HG03139 (cell line): ENCODE measurements around the gene NIPSNAP3A.

Experiments
- ATAC-seq: cut with Tn5 transposase; IDR thresholded peaks from one replicate; pipeline ENCODE4 v1.9.1; 2021; ENCODE audit not compliant: unreplicated experiment

Gene NIPSNAP3A

DNA sequence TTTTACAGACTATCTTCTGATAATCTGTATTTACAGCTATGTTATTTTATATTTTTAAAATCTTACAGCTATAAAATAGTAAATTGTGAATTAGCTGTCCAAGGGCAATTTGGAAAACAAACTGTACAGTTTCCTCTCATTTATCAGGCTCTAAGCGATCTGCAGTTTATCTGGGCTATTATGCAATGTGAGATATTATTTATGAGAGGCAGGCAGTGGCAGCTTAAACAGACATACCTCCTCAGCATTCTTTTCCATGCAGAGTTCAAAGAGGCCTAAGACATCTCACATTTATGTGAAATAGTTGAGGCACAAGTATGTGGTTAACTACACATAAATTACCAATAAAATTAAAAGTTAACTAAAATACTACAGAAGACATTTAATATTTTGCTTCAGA is 26.6 kb downstream of the NIPSNAP3A start:
- ATAC-seq = no peak

DNA sequence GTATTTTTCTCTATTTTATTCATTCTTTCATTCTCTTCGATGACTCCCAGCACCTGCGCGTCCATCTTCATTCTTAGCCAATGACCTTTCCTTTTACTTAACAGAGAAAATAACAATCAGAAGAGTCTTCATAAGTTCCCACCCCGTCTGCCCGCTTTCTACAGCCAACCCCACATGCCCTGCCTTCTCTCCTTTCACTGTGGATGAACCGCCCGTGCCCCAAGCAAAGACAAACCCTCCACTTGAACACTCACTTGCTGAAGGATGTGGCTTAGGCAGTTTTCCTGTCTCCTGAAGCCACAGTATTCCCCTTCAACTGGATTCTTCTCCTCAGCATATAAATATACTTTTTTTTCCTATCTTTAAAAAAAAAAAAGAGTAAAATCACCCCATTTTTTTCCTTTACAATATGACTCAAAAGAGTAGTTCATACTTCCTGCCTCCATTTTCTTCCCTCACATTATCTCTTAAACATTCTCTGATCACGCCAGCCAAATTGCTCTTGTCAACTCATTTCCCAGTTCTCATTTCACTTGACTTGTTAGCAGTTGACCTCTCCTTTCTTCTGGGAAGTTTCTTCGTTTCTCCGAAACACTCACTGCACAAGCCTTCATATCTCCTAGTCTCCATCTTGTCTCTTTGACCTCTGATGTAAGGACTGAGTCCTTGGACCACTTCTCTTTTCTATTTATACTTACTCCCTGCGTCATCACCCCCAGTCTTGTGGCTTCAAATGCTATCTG is 27.5 kb downstream of the NIPSNAP3A start:
- ATAC-seq = peak; percentile 91

GRCh38 chr9:104775574-104775936 is 28.1 kb downstream of the NIPSNAP3A start:
- ATAC-seq = peak; percentile 55

- ATAC-seq = no peak
Measured at GRCh38 chr9:104775976-104776375, 28.5 kb downstream of the NIPSNAP3A start.

DNA sequence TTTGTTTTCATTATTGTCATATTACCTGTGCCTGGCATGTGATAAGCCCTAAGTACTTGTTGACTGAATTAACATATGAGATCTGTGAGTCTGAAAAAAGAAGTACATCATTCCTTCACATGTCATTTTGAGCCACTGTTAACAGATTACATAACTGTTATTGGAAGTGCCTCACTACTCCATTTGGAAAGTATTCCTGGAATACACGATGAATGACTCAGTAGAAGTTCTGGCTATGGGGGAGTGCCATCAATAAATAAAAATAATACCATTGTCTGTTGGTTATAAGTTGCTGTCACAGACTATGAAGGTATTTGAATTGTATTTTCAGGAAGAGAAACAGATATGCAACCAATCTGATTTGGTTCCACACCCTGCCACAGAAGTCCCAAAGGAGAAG is 29.3 kb downstream of the NIPSNAP3A start:
- ATAC-seq = no peak

DNA sequence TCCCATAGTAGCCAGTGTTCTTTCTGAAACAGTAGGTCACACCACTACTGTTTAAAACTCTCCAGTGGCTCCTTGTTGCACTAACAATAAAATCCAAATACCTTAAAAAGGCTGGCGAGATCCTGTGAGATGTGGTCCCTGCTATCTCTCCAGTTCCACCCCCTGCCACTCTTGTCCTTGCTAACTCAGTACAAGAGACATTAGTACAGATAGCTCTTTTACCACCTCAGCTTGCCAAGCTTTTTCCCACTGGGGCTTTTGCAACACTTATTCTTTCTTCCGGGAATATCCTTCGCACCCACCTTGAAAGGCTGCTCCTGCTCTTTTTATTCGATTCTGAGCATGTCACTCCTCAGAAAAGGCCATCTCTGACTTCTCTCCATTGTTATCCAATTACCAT is 31.3 kb downstream of the NIPSNAP3A start:
- no peak for ATAC-seq

- ATAC-seq = no peak
Measured at GRCh38 chr9:104779334-104779733, 31.9 kb downstream of the NIPSNAP3A start.

DNA sequence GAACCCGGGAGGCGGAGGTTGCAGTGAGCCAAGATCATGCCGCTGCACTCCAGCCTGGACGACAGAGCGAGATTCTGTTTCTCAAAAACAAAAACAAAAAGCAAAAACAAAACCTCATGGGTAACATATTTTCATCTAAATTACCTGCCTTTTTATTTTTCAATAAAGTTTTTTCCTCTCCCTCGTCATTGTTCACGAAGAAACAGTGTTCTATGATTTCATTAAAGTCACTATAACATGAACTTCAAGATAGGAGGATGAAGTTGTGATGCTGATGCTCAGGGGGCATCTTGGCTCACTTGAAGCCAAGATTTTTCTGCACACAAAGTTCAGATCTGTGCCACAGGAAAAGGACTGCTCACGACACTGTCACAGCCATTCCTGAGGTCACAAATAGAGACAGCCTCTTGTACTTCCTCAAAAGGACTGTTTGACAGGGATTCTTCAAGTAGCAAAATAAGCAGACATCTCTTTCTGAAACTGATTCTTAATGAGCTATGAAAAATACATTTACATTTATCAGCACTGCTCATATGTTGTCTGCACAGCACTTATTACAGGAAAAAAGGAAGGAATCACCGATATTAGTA is 32.6 kb downstream of the NIPSNAP3A start:
- ATAC-seq = no peak

DNA sequence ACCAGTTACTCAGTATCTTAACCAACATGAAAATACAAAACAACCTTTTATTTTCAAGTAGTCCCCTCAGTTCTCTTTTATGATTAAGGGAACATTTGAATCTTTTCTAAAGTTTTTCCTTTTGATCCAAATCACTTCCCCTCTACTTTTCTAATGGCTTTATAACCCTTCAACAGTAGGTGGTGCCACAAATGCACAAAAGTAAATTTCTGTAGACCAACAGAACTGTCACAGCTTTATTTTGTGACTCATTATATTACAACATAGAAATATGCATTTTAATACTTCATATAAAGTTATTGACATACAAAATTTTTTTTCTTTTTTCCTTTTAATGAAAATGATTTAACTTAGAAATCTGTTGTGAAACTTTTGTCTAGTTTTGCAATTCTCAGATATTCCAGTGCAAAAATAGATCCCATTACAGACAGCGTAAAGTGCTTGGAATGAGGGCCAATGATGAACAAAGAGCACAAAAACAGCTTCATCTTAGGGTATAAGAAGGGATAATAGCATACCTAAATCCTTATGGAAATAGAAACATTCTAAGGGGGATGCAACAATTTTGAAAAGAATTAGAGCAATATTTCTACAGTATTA is 33.4 kb downstream of the NIPSNAP3A start:
- ATAC-seq = no peak

DNA sequence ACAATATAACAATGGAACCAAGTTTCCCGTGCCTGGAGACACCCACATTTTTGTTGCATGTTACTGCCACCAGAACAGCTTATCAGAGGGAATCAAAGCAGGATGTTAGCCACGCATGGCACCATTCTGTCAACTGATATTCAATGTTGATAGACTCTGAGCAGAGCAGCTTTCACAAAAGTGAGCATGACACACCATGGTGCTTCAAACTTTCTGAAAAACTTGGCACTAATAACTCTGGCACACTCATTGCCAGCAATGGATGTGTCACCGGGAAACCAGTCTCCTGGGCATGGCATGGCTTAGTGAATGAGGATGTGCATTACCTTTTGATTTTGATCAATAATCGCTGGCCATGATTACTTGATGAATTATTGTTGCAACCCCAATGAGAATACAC is 36.1 kb downstream of the NIPSNAP3A start:
- ATAC-seq = no peak

- peak; percentile 78 for ATAC-seq
Measured at GRCh38 chr9:104784098-104784497, 36.6 kb downstream of the NIPSNAP3A start.

- no peak for ATAC-seq
Measured at GRCh38 chr9:104786293-104786692, 38.8 kb downstream of the NIPSNAP3A start.

- no peak for ATAC-seq
Measured at GRCh38 chr9:104787306-104788015, 40.0 kb downstream of the NIPSNAP3A start.

GRCh38 chr9:104788251-104788650 is 40.8 kb downstream of the NIPSNAP3A start:
- ATAC-seq = no peak

- ATAC-seq = no peak
Measured at GRCh38 chr9:104794070-104794469, 46.6 kb downstream of the NIPSNAP3A start.

DNA sequence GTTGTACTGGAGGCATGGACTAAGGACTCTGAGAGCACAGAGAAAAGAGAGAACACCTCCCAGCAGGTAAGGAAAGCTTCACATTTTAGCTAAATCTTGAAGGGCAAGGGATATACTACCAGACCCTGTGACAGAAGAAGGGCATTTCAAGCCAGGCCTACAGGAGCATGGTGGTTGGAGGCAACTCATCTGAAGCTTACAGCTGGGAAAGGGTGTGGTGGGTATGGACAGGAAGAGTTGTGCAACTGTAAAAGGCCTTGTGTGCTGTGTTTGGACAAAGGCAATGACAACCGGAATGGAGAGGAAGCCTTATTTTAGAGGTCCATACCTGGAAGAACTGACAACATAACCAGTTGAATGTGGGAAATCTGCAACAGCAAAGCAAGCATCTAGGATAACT is 47.6 kb downstream of the NIPSNAP3A start:
- ATAC-seq = no peak

DNA sequence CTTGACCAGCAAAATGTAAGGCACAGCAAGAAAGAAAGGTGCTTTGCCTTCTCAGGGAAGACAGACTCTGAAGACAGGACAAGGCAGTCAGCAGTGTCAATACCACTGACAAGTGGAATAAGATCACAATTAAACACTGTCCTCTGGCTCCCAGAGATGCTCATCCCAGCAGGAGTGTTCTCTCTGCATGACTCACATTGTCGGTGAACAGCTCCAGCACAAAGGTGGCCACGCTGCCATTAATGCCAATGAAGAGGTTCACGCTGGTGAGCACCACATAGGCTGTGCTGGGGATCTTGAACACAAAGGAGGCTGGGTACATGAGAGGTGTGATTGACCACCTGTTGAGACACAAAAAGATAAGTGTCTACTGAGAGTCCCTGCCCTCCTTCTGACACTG is 48.4 kb downstream of the NIPSNAP3A start:
- ATAC-seq = no peak

DNA sequence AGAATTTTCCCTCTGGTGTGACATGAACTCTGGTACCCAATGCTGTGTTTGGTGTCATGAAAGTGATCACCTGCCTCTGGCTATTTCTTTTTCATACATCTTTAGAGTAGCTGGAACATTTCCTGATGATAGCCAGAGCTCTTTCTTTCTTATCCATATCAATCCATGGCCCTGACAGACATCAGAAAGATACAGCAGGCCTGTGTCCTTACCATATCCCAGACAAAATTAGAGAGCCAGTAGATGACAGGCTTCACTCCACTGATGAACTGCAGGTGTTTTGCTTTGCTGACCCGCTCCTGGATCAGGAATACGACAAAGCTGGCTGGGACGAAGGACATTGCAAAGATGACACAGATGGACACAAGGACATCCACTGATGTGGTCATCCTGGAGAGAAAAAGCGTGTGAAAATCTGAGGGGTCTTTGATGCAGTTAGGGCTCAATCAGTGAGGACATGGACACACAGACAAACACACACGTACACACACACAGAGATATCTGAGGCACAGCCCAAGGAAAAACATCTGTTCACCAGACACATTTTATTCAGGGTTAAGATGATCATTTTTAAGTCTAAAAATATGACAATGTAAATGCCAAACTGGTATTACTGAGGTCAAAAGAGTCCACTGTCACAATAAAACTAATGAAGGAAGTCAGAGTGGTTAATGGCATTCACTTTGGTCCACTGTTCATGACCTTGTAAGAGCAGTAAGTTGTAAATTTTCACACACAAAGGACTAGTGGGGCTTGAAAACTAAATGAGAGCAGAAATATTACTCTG is 50.9 kb downstream of the NIPSNAP3A start:
- ATAC-seq = no peak

DNA sequence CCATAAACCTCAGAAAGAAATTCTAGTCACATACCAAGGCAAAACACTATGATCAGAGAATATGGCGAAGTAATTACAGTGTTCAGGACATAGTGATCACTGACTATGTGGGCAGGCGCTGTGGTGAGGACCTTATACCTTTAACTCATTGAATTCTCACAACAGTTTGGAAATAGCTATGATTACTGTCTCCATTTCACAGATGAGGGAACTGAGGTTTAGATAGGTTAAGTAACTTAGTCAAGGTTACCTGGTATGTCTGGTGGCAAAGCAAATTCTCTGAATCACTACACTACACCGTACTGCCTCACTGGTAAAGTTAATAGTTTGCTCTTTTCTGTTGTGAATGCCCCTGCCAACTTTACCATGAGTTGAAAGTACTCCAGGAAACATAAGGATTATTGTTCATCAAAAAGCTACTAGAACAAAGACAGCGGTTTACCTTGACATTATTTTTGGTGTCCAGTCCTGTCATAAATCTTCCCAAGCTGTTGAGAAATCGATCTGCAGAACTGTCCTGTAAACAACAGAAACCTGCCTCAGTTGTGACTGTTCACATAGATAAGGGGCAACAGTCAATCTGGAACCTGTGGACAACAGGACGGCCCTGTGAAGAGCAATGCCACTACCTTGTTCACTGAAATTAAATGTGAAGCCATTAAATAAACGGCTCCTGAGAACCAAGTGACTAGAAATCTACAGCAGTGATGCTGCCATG is 52.7 kb downstream of the NIPSNAP3A start:
- no peak for ATAC-seq

DNA sequence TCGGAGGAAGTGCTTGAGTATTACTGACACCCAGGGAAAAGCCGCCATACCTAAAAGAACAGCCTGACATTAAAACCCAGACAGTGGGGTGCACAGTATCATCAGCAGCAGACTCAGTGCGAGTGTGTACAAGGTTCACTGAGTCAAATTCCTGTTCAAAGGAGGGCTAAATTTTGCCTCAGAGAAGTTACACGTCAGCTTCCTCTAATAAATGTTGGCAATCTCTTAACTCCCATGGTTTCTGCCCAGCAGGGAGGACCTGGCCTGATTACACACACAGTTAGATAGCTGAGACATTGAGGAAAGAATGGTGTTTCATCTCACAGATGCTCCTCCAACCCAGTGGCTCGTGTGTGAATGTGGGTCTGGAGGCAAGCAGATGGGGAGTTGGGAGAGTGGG is 54.6 kb downstream of the NIPSNAP3A start:
- ATAC-seq = no peak
